Gastroesophageal sphincter (tissue), 4 donors: ENCODE data around the gene MAPKAPK3. TPM values are rescaled to one million over a fixed set of nuclear protein-coding genes. Genes with fewer than 3 reads are reported as not detected.

Experiments used
- ATAC-seq: fragments of 150-250 bp; one replicate; pipeline ENCODE4 v1.9.1; 2016; ENCODE audit warnings: mild to moderate bottlenecking, moderate library complexity
- H3K27ac ChIP-seq, 4 donors: fragments of 200-600 bp; sonication (generic) in 3 of 4; 1 replicate in 3 of 4; 2 replicates in 1 of 4; pipeline ENCODE4 v1.5.1; 2016 to 2019
- H3K27me3 ChIP-seq: fragments of 200-600 bp; sonication (generic); one replicate; pipeline ENCODE4 v1.5.1; 2019
- H3K36me3 ChIP-seq, 2 donors: fragments of 200-600 bp; sonication (generic); one replicate each; pipeline ENCODE4 v1.5.1; 2019; ENCODE audit warnings: control low read depth in 1 of 2
- H3K4me1 ChIP-seq, 3 donors: fragments of 200-600 bp; sonication (generic); 1 replicate in 2 of 3; 2 replicates in 1 of 3; pipeline ENCODE4 v1.5.1; 2016 to 2019; ENCODE audit warnings: control low read depth in 2 of 3
- H3K4me3 ChIP-seq, 2 donors: fragments of 200-600 bp; sonication (generic); one replicate each; pipeline ENCODE4 v1.5.1; 2019; ENCODE audit warnings: mild to moderate bottlenecking in 1 of 2, moderate library complexity in 1 of 2
- H3K9me3 ChIP-seq, 3 donors: fragments of 200-600 bp; sonication (generic); one replicate each; pipeline ENCODE4 v1.5.1; 2017 to 2019; ENCODE audit warnings: control low read depth in 2 of 3
- CTCF ChIP-seq, 4 experiments: fragments of 200-600 bp in 2 of 4; fragments of 450-650 bp in 2 of 4; sonication (generic) in 1 of 4; IDR thresholded peaks; one replicate each; pipeline ENCODE4 v1.5.1; 2017 to 2019; ENCODE audit warnings: antibody characterized with exemption in 4 of 4, mild to moderate bottlenecking in 2 of 4, moderate library complexity in 2 of 4
- EP300 ChIP-seq: sonication (generic); formaldehyde crosslinking; IDR thresholded peaks from one replicate; pipeline ENCODE4 v1.6.1; 2017; ENCODE audit warnings: antibody characterized with exemption, mild to moderate bottlenecking
- POLR2A ChIP-seq, 2 donors: fragments of 450-650 bp; IDR thresholded peaks; one replicate each; pipeline ENCODE4 v1.6.1; 2017; ENCODE audit warnings: antibody characterized with exemption in 2 of 2, mild to moderate bottlenecking in 2 of 2, moderate library complexity in 1 of 2
- POLR2AphosphoS5 ChIP-seq: sonication (generic); formaldehyde crosslinking; IDR thresholded peaks from one replicate; pipeline ENCODE4 v1.6.1; 2017; ENCODE audit warnings: antibody characterized with exemption
- WGBS, 2 donors: methylation state at CpG; one replicate each; pipeline ENCODE4 v1.1.5; 2018; ENCODE audit warnings: low coverage in 1 of 2; 5-methylcytosine and 5-hydroxymethylcytosine counted together
- total RNA-seq, 4 donors: library from RNA; depleted of rRNA; stranded (reverse); fragments of >200 nt; gene quantifications; one replicate each; pipeline ENCODE4 v1.1.0, GENCODE V29; 2016

The MAPKAPK3 gene
- total RNA-seq, 4 donors from 2014 or later, result 18.7 to 30.2 (median 22.4) TPM

- H3K36me3 ChIP-seq, result peaks cover 0 to 19% of the 10 kb centered on the region in 2 donors
- peaks cover 11 to 71% (median 28%) of the 10 kb centered on the region in 3 donors for H3K4me1 ChIP-seq
- H3K9me3 ChIP-seq, result no peaks in the 10 kb centered on the region
- 0 to 8% methylated on average over 2 to 4 of the region's 14 CpGs for WGBS, 2 donors
- ATAC-seq, result peak; percentile 91
- H3K27me3 ChIP-seq, result no peaks in the 10 kb centered on the region
- H3K27ac ChIP-seq, result peak overlapping the region; percentile 94 to 96 (median 96)
- TF ChIP-seq POLR2AphosphoS5, result peak; percentile 97
- TF ChIP-seq EP300, result no peak
- TF ChIP-seq POLR2A (IDR thresholded peaks at IDR 0.05), result no peak
- no peak for TF ChIP-seq CTCF (IDR thresholded peaks at IDR 0.05)
- H3K4me3 ChIP-seq, result peak overlapping the region in 1 of 2 donors; percentile 32
These were observed 15.9 kb upstream of the MAPKAPK3 start for GRCh38 chr3:50600841-50601591.

GRCh38 chr3:50602595-50603191 is 14.3 kb upstream of the MAPKAPK3 start:
- 60 to 100% methylated on average over 1 of the region's 9 CpGs for WGBS, 2 donors
- no peak for ATAC-seq
- H3K27me3 ChIP-seq, result no peaks in the 10 kb centered on the region
- TF ChIP-seq CTCF (IDR thresholded peaks at IDR 0.05) (no peak), EP300 (no peak), POLR2A (IDR thresholded peaks at IDR 0.05) (no peak), POLR2AphosphoS5 (no peak)
- H3K4me1 ChIP-seq, result peaks cover 11 to 88% (median 28%) of the 10 kb centered on the region in 3 donors
- no peak overlapping the region for H3K4me3 ChIP-seq
- peak overlapping the region; percentile 94 to 96 (median 96) for H3K27ac ChIP-seq
- no peaks in the 10 kb centered on the region for H3K9me3 ChIP-seq
- peaks cover 0 to 36% of the 10 kb centered on the region in 2 donors for H3K36me3 ChIP-seq

GRCh38 chr3:50603261-50604109 is 13.5 kb upstream of the MAPKAPK3 start:
- Histone ChIP-seq H3K27ac (peak overlapping the region in 3 of 4 donors; percentile 95 to 96 (median 96)), H3K27me3 (no peaks in the 10 kb centered on the region), H3K4me3 (no peak overlapping the region), H3K9me3 (no peaks in the 10 kb centered on the region), H3K4me1 (peaks cover 11 to 96% (median 28%) of the 10 kb centered on the region in 3 donors), H3K36me3 (peaks cover 0 to 44% of the 10 kb centered on the region in 2 donors)
- no peak for TF ChIP-seq EP300
- no peak for TF ChIP-seq POLR2A (IDR thresholded peaks at IDR 0.05)
- TF ChIP-seq POLR2AphosphoS5, result no peak
- TF ChIP-seq CTCF (IDR thresholded peaks at IDR 0.05), result no peak
- ATAC-seq, result no peak
- WGBS, 2 donors, result 73 to 77% methylated on average over 3 of the region's 4 CpGs

GRCh38 chr3:50604110-50604621 is 12.8 kb upstream of the MAPKAPK3 start:
- WGBS, 2 donors, result 50 to 60% methylated on average over 1 to 2 of the region's 5 CpGs
- H3K27ac ChIP-seq, result peak overlapping the region in 3 of 4 donors; percentile 37 to 96 (median 96)
- no peak for ATAC-seq
- H3K4me3 ChIP-seq, result no peak overlapping the region
- TF ChIP-seq POLR2A (IDR thresholded peaks at IDR 0.05) (no peak), CTCF (IDR thresholded peaks at IDR 0.05) (no peak), POLR2AphosphoS5 (no peak), EP300 (no peak)
- peaks cover 11 to 100% (median 31%) of the 10 kb centered on the region in 3 donors for H3K4me1 ChIP-seq
- H3K9me3 ChIP-seq, result no peaks in the 10 kb centered on the region
- H3K27me3 ChIP-seq, result no peaks in the 10 kb centered on the region
- peaks cover 0 to 45% of the 10 kb centered on the region in 2 donors for H3K36me3 ChIP-seq
